Stimulated activated CD4-positive, alpha-beta T cell treated with anti-CD3 and anti-CD28 coated beads, Interleukin-15, amount 100 ng/mL, for 1 hour (primary cell): ENCODE results near the gene SLTM.
"Not testable (repeated sequence)": the region's sequence is repeated elsewhere in the genome, so short reads cannot be mapped to it uniquely, and the experiment has no call there.

Source experiments
- DNase-seq, 2 donors: peaks; one replicate each; pipeline ENCODE4 v3.0.0-alpha.2; 2020; ENCODE audit warnings: low read depth in 1 of 2, low spot score in 1 of 2

The SLTM gene

DNA sequence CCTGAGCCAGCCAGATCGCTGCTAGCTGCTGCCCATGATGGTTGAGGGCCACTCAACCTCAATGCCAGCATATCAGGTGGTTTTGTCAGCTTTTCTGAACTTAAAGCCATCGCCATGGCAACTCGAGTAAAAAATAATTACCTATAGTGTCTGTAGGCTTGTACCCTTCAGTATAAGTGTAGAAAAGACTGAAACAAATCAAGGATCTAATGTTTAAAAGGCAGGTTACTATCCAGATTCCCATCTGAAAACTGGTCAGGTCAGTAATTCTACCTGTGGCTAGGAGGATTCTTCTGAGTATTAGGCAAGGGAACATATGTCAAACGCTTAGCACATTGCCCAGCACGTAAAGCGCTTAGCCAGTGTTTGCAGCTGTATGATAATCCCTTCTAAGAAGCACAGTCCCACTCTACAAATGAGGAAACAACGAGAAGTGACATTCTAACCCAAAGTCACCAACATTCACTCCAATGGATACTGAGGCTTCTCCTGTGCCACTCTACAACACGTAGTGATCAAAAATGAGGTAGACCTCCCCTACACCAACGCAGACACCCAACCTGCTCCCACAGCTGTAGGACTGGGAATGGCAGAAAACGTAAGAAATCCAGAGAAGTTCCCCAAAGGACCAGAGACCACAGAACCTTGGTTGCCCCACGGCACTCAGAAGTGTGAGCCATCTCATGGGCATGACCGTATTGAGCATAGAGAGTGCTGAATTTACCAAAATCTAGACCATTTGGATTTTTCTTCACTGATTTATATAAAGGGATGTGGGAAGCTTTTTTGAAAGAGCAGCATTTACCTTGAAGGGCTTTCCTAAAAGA is 55.3 kb downstream of the SLTM start:
- no peak for DNase-seq

- DNase-seq: no peak
Observed at GRCh38 chr15:58876306-58877106, 57.0 kb downstream of the SLTM start.

DNA sequence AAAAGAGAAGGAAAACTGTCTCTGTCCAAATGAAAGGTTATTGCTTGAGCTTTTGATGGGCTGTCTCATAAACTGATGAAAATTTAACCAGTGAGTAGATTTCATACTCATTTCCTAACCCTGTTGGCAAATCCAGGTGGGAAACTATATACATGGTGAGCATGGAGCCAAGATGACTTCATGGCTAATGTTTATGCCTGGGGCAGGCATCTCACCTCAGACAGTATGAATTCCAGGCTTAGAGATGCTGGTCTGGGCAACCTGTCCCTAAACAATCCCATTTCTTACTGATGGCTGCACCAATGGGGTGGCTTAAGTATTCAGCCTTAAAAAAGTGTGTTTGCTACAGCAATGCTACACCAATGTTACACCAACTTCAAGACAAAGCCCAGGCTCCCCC is 58.1 kb downstream of the SLTM start:
- DNase-seq: no peak

DNA sequence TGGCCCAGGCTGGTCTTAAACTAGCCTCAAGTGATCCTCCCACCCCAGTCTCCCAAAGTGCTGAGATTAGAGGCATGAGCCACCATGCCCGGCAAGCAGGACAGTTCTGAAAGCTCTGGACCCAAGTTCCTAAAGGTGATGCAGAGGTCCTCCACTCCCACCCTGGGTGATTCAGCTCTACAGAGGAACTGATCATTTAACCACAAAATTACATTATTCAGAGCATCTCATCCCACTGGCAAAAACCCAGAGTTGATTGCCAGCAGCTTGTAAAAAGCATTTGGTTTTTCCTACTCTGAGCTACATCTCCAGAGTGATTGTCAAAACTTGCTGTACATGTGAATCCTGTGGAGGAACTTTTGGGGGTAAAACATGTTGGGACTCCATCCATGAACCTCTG is 60.2 kb downstream of the SLTM start:
- no peak for DNase-seq

- no peak for DNase-seq
Observed at GRCh38 chr15:58870451-58870850, 63.0 kb downstream of the SLTM start.

DNA sequence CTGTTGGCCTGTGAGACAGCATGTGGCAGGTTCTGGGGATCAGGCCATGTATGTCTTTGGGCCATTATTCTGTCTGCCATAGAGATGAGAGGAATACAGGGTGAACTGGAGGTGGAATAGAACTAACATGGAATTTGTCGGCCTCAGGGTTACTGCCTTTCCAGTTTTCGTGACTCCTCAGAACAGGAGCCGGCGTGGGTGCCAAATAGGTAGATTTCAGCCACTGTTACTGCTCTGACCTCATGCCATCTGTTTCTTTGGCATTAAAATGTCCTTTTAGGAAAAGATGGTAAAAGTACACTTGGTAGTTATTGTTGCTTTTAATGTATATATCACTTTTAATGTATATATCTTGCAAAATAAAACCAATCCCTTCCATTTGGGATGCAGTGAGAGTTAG is 65.6 kb downstream of the SLTM start:
- DNase-seq: no peak

GRCh38 chr15:58865425-58865880 is 68.0 kb downstream of the SLTM start:
- DNase-seq: no peak

GRCh38 chr15:58864602-58865424 is 68.7 kb downstream of the SLTM start:
- DNase-seq: no peak

DNA sequence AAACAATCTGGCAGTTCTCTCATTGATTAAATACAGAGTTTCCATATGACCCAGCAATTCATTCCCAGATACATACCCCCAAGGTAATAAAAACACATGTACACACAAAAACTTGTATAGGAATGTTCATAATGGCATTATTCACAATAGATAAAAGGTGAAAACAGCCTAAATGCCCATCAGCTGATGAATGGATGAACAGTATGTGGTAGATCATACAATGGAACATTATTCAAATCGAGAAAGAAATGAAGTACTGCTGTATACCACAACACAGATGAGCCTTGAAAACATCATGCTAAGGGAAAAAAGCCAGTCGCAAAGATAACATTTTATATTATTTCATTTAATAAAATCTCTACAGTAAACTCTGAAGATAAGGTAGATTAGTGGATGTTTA is 71.2 kb downstream of the SLTM start:
- no peak for DNase-seq

- not testable (repeated sequence) for DNase-seq
Observed at GRCh38 chr15:58856621-58857020, 76.9 kb downstream of the SLTM start.

GRCh38 chr15:58856086-58856485 is 77.4 kb downstream of the SLTM start:
- DNase-seq: no peak

GRCh38 chr15:58854593-58854992 is 78.9 kb downstream of the SLTM start:
- no peak for DNase-seq

DNA sequence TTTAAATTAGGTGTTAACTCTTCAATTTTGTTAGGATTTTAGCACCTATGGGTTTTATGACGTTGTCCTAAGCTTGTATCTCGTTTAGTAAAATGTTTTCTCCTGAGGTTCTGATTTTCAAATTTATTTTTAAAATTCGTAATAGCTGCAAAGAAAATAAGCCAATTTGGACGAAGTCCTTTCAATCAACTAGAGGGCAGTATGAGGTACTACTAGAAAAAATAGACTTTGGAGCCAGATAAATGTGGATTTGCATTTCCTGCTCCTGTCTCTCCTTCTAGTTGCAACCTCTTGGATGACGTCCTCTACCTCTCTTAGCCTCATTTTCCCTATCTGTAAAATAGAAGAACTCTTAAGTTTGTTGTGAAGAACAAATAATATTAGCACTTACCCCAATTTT is 81.1 kb downstream of the SLTM start:
- no peak for DNase-seq

DNA sequence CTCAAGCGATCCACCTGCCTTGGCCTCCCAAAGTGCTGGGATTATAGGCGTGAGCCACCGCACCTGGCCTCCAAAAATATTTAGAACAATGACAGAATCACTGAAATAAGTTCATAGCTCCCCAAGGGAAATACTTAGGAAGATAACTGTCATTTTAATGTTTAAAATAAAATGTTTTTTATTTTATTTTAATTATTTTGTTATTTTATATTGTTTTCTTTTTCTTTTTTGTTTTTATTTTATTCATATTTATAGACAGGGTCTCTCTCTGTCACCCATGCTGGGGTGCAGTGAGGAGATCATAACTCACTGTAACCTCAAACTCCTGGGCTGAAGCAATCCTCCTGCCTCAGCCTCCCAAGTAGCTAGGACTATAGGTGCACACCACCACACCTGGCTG is 82.3 kb downstream of the SLTM start:
- DNase-seq: not testable (repeated sequence)

GRCh38 chr15:58842713-58843396 is 90.6 kb downstream of the SLTM start:
- DNase-seq: no peak

- no peak for DNase-seq
Observed at GRCh38 chr15:58840048-58840447, 93.4 kb downstream of the SLTM start.

DNA sequence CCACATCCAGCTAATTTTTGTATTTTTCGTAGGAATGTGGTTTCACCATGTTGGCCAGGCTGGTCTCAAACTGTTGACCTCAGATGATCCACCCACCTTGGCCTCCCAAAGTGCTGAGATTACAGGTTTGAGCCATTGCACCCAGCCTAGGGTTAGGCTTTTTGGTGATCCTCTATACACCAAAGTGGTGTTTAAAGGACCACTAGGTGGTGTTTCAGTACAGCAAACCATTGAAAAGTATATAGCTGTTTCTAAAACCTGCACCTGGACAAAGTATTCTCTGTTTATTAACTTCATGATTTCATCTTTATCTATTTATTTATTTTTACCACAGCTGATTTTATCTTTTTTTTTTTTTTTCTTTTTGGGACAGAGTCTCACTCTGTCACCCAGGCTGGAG is 94.0 kb downstream of the SLTM start:
- DNase-seq: no peak

- not testable (repeated sequence) for DNase-seq
Observed at GRCh38 chr15:58833681-58834426, 99.6 kb downstream of the SLTM start.

DNA sequence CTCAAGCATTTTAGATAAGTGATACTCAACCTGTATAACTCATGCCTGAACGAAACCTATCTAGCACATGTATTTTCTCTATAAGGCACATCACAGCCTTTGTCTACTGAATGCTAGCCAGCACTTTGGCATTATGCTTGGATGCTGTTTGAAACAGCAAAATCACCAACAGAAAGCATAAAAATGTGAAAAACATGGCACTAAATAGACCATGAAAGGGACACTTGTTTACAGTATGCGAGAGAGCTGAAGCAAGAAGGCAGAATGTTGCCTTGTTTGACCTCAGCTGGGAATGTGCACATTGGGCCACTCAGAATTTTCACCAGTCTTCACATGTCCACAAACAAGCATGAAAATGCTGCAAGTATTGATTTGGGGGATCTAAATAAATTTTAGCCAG is 102.9 kb downstream of the SLTM start:
- DNase-seq: no peak
